Spleen (tissue), 11 donors: Measurements from ENCODE around the gene EPHB2. TPM values are rescaled to one million over a fixed set of nuclear protein-coding genes. Genes with fewer than 3 reads are reported as not detected.

Experiments
- DNase-seq: peaks from one replicate; pipeline ENCODE4 v3.0.0-alpha.2; 2020
- H3K27ac ChIP-seq, 8 donors: fragments of 200-600 bp; sonication (generic) in 7 of 8; 1 replicate in 4 of 8; 2 replicates in 4 of 8; pipeline versions ENCODE4 v1.5.0 to v1.8.0; 2016 to 2021; ENCODE audit warnings: inconsistent platforms in 4 of 8, mild to moderate bottlenecking in 4 of 8, moderate library complexity in 1 of 8
- H3K27me3 ChIP-seq, 7 donors: fragments of 200-600 bp; sonication (generic) in 6 of 7; replicated peaks in 1 of 7; 1 replicate in 4 of 7; 2 replicates in 3 of 7; pipeline versions ENCODE4 v1.5.0 to v1.8.0; 2016 to 2021; ENCODE audit warnings: inconsistent platforms in 3 of 7, mild to moderate bottlenecking in 1 of 7
- H3K36me3 ChIP-seq, 6 donors: fragments of 200-600 bp; sonication (generic) in 5 of 6; 1 replicate in 4 of 6; 2 replicates in 2 of 6; pipeline versions ENCODE4 v1.5.0 to v1.8.0; 2016 to 2021; ENCODE audit warnings: inconsistent platforms in 2 of 6
- H3K4me1 ChIP-seq, 6 donors: fragments of 200-600 bp; sonication (generic) in 5 of 6; 1 replicate in 3 of 6; 2 replicates in 3 of 6; pipeline versions ENCODE4 v1.5.0 to v1.8.0; 2016 to 2021; ENCODE audit warnings: inconsistent platforms in 3 of 6
- H3K4me3 ChIP-seq, 8 donors: fragments of 200-600 bp; sonication (generic) in 7 of 8; 1 replicate in 4 of 8; 2 replicates in 4 of 8; pipeline versions ENCODE4 v1.5.0 to v1.8.0; 2016 to 2021; ENCODE audit warnings: inconsistent platforms in 4 of 8, mild to moderate bottlenecking in 4 of 8, moderate library complexity in 2 of 8
- H3K9me3 ChIP-seq, 8 donors: fragments of 200-600 bp; sonication (generic) in 7 of 8; 1 replicate in 4 of 8; 2 replicates in 4 of 8; pipeline versions ENCODE4 v1.5.0 to v1.8.0; 2016 to 2021; ENCODE audit warnings: inconsistent platforms in 4 of 8
- CTCF ChIP-seq, 11 experiments: fragments of 200-600 bp in 7 of 11; fragments of 450-650 bp in 4 of 11; sonication (generic) in 4 of 11; IDR thresholded peaks in 8 of 11; conservative IDR thresholded peaks in 3 of 11; 1 replicate in 7 of 11; 2 replicates in 4 of 11; pipeline versions ENCODE4 v1.4.0 to v1.8.0; 2016 to 2021; ENCODE audit warnings: antibody characterized with exemption in 11 of 11, inconsistent platforms in 4 of 11, mild to moderate bottlenecking in 1 of 11
- POLR2A ChIP-seq, 3 donors: fragments of 450-650 bp; IDR thresholded peaks; one replicate each; pipeline ENCODE4 v1.5.1; 2017; ENCODE audit warnings: antibody characterized with exemption in 3 of 3, mild to moderate bottlenecking in 1 of 3
- POLR2AphosphoS5 ChIP-seq, 3 donors: sonication (generic); formaldehyde crosslinking; IDR thresholded peaks; one replicate each; pipeline ENCODE4 v1.5.1; 2017; ENCODE audit warnings: antibody characterized with exemption in 3 of 3
- WGBS, 5 donors: extraction: QIAGEN DNeasy Blood & Tissue Kit in 3 of 5; methylation state at CpG; one replicate each; pipeline versions ENCODE4 v1.1.5 to v1.1.7; 2013 to 2018; 5-methylcytosine and 5-hydroxymethylcytosine counted together
- intact Hi-C: fragments of 100-400 bp; cut with DNase I; formaldehyde crosslinking; loops from one replicate; pipeline ENCODE4 v1.15.0; 2023; ENCODE audit warnings: low total_unique reads
- polyA plus RNA-seq, 3 donors: library from polyadenylated mRNA; stranded (reverse); fragments of 200-250 nt; gene quantifications; one replicate each; pipeline ENCODE4 v1.2.1, GENCODE V29; 2013
- total RNA-seq, 7 donors: library from RNA; depleted of rRNA in 3 of 7; stranded (reverse); fragments of >200 nt in 3 of 7; fragmentation: NEBNext Ultra II Directional in 4 of 7; extraction: Animal tissue kit (Norgen Biotek cat#: 25700) in 4 of 7; gene quantifications; one replicate each; pipeline versions ENCODE4 v1.1.0 to v1.2.1, GENCODE V29; 2016 to 2021
- donor health status: healthy with polysubstance abuse.
- donor health status: DM: no; HTN: no; CAD: no; lungs with moderate emphysema.
- donor health status: DM: no; HTN: no; CAD: no.
- donor health status: Bipolar disorder and iron deficiency.
- donor health status: healthy.
- donor health status: DM: no; HTN: no; CAD: no.
- donor health status: DM: yes; HTN: yes; CAD: no.

Gene EPHB2
- total and polyA plus RNA-seq, 10 donors, result 0.67 to 9.3 (median 6.3) TPM

- intact Hi-C loops, result loop anchor here (10.0 kb wide), 2 partner anchors 176 to 226 kb away; no protein-coding TSS in a partner anchor
- peak; percentile 21 for DNase-seq
- TF ChIP-seq POLR2A (IDR thresholded peaks at IDR 0.05), result no peak
- no peak for TF ChIP-seq POLR2AphosphoS5 (IDR thresholded peaks at IDR 0.05)
- TF ChIP-seq CTCF (IDR thresholded peaks at IDR 0.05 in 8 of 11, conservative IDR thresholded peaks at IDR 0.05 in 3 of 11), result no peak
- no peaks in the 10 kb centered on the region for H3K36me3 ChIP-seq
- H3K4me3 ChIP-seq, result no peak overlapping the region
- H3K27ac ChIP-seq, result no peak overlapping the region
- H3K27me3 ChIP-seq, result peaks cover 0 to 52% (median 25%) of the 10 kb centered on the region in 7 donors
- H3K9me3 ChIP-seq, result no peaks in the 10 kb centered on the region
- peaks cover 0 to 50% (median 24%) of the 10 kb centered on the region in 6 donors for H3K4me1 ChIP-seq
- WGBS, 5 donors, result 66 to 84% (median 79%) methylated on average over 3 of the region's 3 CpGs
Observed at GRCh38 chr1:22709227-22709626, 1.4 kb upstream of the EPHB2 start.

GRCh38 chr1:22709891-22710700, 543 bp upstream of the EPHB2 start:
- Histone ChIP-seq H3K27me3 (peaks cover 0 to 61% (median 25%) of the 10 kb centered on the region in 7 donors), H3K36me3 (no peaks in the 10 kb centered on the region), H3K4me1 (peaks cover 0 to 45% (median 24%) of the 10 kb centered on the region in 6 donors), H3K9me3 (no peaks in the 10 kb centered on the region), H3K27ac (peak overlapping the region in 4 of 8 donors; percentile 25 to 59 (median 37)), H3K4me3 (peak overlapping the region; percentile 7 to 70 (median 34))
- intact Hi-C loops, result loop anchor here (10.0 kb wide), 2 partner anchors 175 to 225 kb away; no protein-coding TSS in a partner anchor
- TF ChIP-seq POLR2AphosphoS5 (IDR thresholded peaks at IDR 0.05) (peak in 1 of 3 donors; percentile 23), POLR2A (IDR thresholded peaks at IDR 0.05) (no peak)
- 2 to 5% (median 4%) methylated on average over 29 to 50 of the region's 50 CpGs for WGBS, 5 donors
- no peak for DNase-seq

GRCh38 chr1:22711071-22711470, 432 bp downstream of the EPHB2 start:
- H3K27me3 ChIP-seq, result peaks cover 0 to 70% (median 25%) of the 10 kb centered on the region in 7 donors
- no peaks in the 10 kb centered on the region for H3K36me3 ChIP-seq
- intact Hi-C loops, result no loop called here
- H3K9me3 ChIP-seq, result no peaks in the 10 kb centered on the region
- TF ChIP-seq POLR2AphosphoS5 (IDR thresholded peaks at IDR 0.05), result no peak
- TF ChIP-seq POLR2A (IDR thresholded peaks at IDR 0.05), result no peak
- TF ChIP-seq CTCF (IDR thresholded peaks at IDR 0.05 in 8 of 11, conservative IDR thresholded peaks at IDR 0.05 in 3 of 11), result no peak
- peaks cover 0 to 45% (median 24%) of the 10 kb centered on the region in 6 donors for H3K4me1 ChIP-seq
- no peak for DNase-seq
- H3K4me3 ChIP-seq, result peak overlapping the region in 7 of 8 donors; percentile 16 to 70 (median 39)
- peak overlapping the region in 1 of 8 donors; percentile 26 for H3K27ac ChIP-seq
- WGBS, 5 donors, result 0 to 10% (median 1%) methylated on average over 2 to 60 of the region's 60 CpGs

GRCh38 chr1:22711591-22712501, 1.2 kb downstream of the EPHB2 start:
- TF ChIP-seq POLR2A (IDR thresholded peaks at IDR 0.05) (no peak), CTCF (IDR thresholded peaks at IDR 0.05 in 8 of 11, conservative IDR thresholded peaks at IDR 0.05 in 3 of 11) (no peak), POLR2AphosphoS5 (IDR thresholded peaks at IDR 0.05) (no peak)
- H3K27ac ChIP-seq, result peak overlapping the region in 1 of 8 donors; percentile 26
- intact Hi-C loops, result no loop called here
- peaks cover 0 to 78% (median 25%) of the 10 kb centered on the region in 7 donors for H3K27me3 ChIP-seq
- H3K36me3 ChIP-seq, result no peaks in the 10 kb centered on the region
- no peaks in the 10 kb centered on the region for H3K9me3 ChIP-seq
- H3K4me1 ChIP-seq, result peaks cover 0 to 45% (median 25%) of the 10 kb centered on the region in 6 donors
- peak overlapping the region in 7 of 8 donors; percentile 16 to 70 (median 39) for H3K4me3 ChIP-seq
- WGBS, 5 donors, result 18 to 40% (median 19%) methylated on average over 24 to 53 of the region's 53 CpGs
- DNase-seq, result no peak
